Esophagus squamous epithelium (tissue), 4 donors: Measurements from ENCODE around the gene CEP295NL.

Source experiments
- POLR2A ChIP-seq, 4 donors: fragments of 450-650 bp; IDR thresholded peaks; one replicate each; pipeline ENCODE4 v1.6.1; 2017; ENCODE audit warnings: antibody characterized with exemption in 4 of 4, mild to moderate bottlenecking in 4 of 4, moderate library complexity in 3 of 4
- TF ChIP-seq, protein P1 (sequence below), 6 experiments: fragments of 450-650 bp in 4 of 6; fragments of 200-600 bp in 2 of 6; sonication (generic) in 2 of 6; IDR thresholded peaks; one replicate each; pipeline ENCODE4 v1.5.1; 2016 to 2019; ENCODE audit warnings: antibody characterized with exemption in 6 of 6, mild to moderate bottlenecking in 4 of 6, moderate library complexity in 4 of 6

DNA sequence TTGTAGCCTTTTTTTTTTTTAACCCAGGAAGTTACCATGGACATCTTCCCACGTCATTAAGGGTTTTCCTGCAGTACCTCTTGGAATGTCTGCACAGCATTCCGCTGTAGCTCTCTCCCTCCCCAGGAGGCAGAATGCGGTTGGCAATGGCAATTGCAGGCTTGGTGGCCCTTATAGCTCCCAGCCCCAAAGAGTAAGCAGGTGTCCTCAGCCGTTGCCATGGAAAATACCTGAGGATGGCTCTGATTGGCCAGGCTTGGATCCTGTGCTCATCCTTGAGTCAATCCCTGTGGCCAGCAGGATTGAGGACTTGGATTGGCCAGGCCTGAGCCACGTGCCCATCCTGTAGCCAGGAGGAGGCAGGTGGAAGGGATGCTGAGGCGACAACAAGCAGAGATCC is 37.7 kb upstream of the CEP295NL start:
- TF ChIP-seq, protein P1, sequence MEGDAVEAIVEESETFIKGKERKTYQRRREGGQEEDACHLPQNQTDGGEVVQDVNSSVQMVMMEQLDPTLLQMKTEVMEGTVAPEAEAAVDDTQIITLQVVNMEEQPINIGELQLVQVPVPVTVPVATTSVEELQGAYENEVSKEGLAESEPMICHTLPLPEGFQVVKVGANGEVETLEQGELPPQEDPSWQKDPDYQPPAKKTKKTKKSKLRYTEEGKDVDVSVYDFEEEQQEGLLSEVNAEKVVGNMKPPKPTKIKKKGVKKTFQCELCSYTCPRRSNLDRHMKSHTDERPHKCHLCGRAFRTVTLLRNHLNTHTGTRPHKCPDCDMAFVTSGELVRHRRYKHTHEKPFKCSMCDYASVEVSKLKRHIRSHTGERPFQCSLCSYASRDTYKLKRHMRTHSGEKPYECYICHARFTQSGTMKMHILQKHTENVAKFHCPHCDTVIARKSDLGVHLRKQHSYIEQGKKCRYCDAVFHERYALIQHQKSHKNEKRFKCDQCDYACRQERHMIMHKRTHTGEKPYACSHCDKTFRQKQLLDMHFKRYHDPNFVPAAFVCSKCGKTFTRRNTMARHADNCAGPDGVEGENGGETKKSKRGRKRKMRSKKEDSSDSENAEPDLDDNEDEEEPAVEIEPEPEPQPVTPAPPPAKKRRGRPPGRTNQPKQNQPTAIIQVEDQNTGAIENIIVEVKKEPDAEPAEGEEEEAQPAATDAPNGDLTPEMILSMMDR (IDR thresholded peaks at IDR 0.05): no peak
- TF ChIP-seq POLR2A (IDR thresholded peaks at IDR 0.05): no peak
